GM20000 (cell line): ENCODE results near the gene DYNLRB1.
"Not testable (repeated sequence)": the region's sequence is repeated elsewhere in the genome, so short reads cannot be mapped to it uniquely, and the experiment has no call there.

Source experiments
- DNase-seq: peaks from one replicate; pipeline ENCODE4 v3.0.0; 2012; ENCODE audit warnings: low spot score
- CTCF ChIP-seq: IDR thresholded peaks from 2 replicates; pipeline ENCODE4 v1.5.1; 2012; ENCODE audit warnings: mild to moderate bottlenecking, control low read depth; ENCODE audit errors: extremely low read depth, missing control alignments

DYNLRB1 gene

DNA sequence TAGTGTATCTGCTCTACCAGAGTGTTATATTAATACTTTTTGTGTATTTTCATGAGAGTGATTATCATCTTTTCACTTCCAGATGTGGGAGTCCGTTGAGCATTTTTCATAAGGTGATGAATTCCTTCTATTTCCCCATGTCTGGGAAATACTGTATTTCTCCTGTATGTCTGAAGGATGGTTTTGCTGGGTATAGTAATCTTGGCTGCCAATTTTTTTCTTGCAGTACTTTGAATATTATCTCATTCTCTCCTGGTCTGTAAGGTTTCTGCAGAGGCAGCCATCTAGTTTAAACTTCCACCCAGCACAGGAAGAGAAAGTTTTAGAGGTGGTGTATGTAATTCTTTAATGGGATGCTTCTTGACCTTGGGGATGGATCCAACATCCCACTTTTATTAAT, 15.4 kb upstream of the DYNLRB1 start:
- DNase-seq: no peak
- no peak for TF ChIP-seq CTCF

- no peak for DNase-seq
- no peak for TF ChIP-seq CTCF
These were observed 9.7 kb upstream of the DYNLRB1 start for GRCh38 chr20:34506480-34506879.

GRCh38 chr20:34507702-34508413, 8.4 kb upstream of the DYNLRB1 start:
- no peak for TF ChIP-seq CTCF
- DNase-seq: no peak

DNA sequence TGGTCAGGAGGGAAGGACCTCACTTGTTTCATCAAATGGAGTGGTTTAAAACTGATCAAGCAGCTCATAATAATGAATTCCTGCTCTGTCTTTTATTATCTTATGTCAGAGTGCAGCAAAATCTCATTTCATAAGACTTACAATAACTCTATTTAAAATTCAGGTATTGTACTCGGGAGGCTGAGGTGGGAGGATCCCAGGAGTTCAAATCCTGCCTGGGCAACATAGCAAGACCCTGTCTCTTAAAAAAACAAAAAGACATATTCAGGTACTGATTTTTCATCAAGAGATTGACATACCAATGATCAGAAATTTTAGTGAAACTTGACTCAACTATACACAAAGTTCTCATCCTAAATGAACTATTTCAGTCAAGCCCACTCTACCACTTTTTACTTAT, 5.6 kb upstream of the DYNLRB1 start:
- no peak for DNase-seq
- TF ChIP-seq CTCF: no peak

DNA sequence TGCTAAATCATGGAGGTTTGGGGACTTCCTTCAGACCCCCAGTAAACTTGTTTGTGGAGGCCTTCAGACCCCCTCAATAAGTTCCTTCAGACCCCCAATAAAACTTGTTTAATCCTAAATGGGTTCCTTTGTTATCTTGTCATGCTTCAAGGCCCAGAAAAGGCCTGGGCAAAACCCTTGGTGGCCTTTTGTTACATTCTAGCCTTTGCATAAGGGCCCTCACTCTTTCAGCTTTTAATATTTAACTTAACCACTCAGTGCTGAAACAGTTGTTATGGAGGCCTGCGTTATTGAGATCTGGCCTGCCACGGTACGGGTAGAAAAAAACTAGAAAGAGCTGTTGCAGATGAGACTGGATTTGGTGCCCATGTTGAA, 4.3 kb upstream of the DYNLRB1 start:
- no peak for TF ChIP-seq CTCF
- no peak for DNase-seq

DNA sequence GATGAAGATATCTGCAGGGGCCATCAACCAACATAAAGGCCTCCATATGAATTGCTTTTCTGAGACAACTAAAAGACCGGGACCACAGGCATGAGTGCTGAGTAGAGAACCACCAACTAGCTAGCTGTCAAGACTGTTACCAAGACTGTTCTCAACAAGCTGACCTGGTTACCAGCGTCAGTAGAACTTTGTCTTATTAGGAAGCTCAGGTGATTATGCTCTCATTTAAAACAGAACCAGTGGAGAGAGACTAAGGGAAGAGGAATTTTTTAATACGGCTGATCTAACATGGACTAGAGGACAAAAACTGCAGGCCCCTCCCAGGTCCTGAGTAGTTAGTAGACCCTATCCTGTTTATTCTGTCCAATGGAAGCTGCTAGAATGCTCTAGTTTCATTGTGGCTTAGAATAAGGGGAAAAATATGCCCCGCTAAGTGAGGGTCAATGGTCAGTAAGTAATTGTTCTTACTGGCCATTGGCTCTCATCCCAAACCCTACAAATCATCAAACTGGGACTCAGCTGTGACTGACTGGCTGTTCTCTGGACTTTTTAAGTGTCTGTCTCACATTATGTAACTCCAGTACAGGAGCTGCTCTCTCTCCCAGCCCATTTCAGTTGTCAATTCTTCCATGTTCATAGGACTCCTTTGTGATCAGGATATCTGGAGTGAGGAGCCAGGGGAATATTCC, 3.8 kb upstream of the DYNLRB1 start:
- TF ChIP-seq CTCF: no peak
- no peak for DNase-seq

- DNase-seq: no peak
- TF ChIP-seq CTCF: no peak
These were observed 3.2 kb upstream of the DYNLRB1 start for GRCh38 chr20:34512955-34513419.

DNA sequence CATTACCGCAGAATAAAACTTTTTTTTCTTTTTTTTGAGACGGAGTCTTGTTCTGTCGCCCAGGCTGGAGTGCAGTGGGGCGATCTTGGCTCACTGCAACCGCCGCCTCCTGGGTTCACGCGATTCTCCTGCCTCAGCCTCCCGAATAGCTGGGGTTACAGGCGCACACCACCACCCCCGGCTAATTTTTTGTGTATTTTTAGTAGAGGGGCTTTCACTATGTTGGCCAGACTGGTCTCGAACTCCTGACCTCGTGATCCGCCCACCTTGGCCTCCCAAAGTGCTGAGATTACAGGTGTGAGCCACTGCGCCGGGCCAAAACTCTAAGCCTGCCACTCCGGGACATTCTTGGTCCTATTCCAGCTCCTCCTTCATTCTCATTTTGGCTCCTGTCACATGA, 2.2 kb upstream of the DYNLRB1 start:
- not testable (repeated sequence) for DNase-seq
